MM.1S (cell line): Measurements from ENCODE around the gene CCIN.
"Not testable (repeated sequence)": the region's sequence is repeated elsewhere in the genome, so short reads cannot be mapped to it uniquely, and the experiment has no call there.

ENCODE experiments used
- DNase-seq: peaks from one replicate; pipeline ENCODE4 v3.0.0-alpha.2; 2015
- H2AFZ ChIP-seq: fragments of 300-600 bp; sonication (generic); 2 replicates; pipeline ENCODE4 v1.6.0; 2016; ENCODE audit warnings: antibody characterized with exemption, low read length
- H3F3A ChIP-seq: fragments of 300-600 bp; sonication (generic); 2 replicates; pipeline ENCODE4 v1.6.1; 2016; ENCODE audit warnings: mild to moderate bottlenecking, antibody characterized with exemption, low read length, moderate library complexity, mixed read lengths; ENCODE audit not compliant: insufficient read depth
- H3K27ac ChIP-seq: fragments of 300-600 bp; sonication (generic); 2 replicates; pipeline ENCODE4 v1.5.1; 2016; ENCODE audit warnings: mild to moderate bottlenecking, low read length
- H3K27me3 ChIP-seq: fragments of 300-600 bp; sonication (generic); replicated peaks from 2 replicates; pipeline ENCODE4 v1.6.0; 2016; ENCODE audit warnings: low read length; ENCODE audit not compliant: insufficient read depth
- H3K36me3 ChIP-seq: fragments of 300-600 bp; sonication (generic); replicated peaks from 2 replicates; pipeline ENCODE4 v1.6.1; 2016; ENCODE audit warnings: mild to moderate bottlenecking, low read length, mixed read lengths; ENCODE audit not compliant: insufficient read depth
- H3K4me1 ChIP-seq: fragments of 300-600 bp; sonication (generic); 2 replicates; pipeline ENCODE4 v1.6.1; 2016; ENCODE audit warnings: low read length, mixed read lengths
- H3K4me2 ChIP-seq: fragments of 300-600 bp; sonication (generic); 2 replicates; pipeline ENCODE4 v1.6.0; 2016; ENCODE audit warnings: low read depth, low read length
- H3K4me3 ChIP-seq: fragments of 300-600 bp; sonication (generic); 2 replicates; pipeline ENCODE4 v1.5.1; 2016; ENCODE audit warnings: low read length, mixed read lengths
- H3K79me2 ChIP-seq: fragments of 300-600 bp; sonication (generic); 2 replicates; pipeline ENCODE4 v1.6.1; 2016; ENCODE audit warnings: mixed run types, low read length, mixed read lengths
- H3K9ac ChIP-seq: fragments of 300-600 bp; sonication (generic); 2 replicates; pipeline ENCODE4 v1.6.1; 2016; ENCODE audit warnings: low read length, mixed read lengths
- H3K9me2 ChIP-seq: fragments of 300-600 bp; sonication (generic); replicated peaks from 2 replicates; pipeline ENCODE4 v1.6.1; 2016; ENCODE audit warnings: mild to moderate bottlenecking, low read length, mixed read lengths; ENCODE audit not compliant: insufficient read depth
- H3K9me3 ChIP-seq: fragments of 300-600 bp; sonication (generic); replicated peaks from 2 replicates; pipeline ENCODE4 v1.6.1; 2016; ENCODE audit warnings: mild to moderate bottlenecking, low read length, mixed read lengths; ENCODE audit not compliant: insufficient read depth
- H4K20me1 ChIP-seq: fragments of 300-600 bp; sonication (generic); 2 replicates; pipeline ENCODE4 v1.6.1; 2016; ENCODE audit warnings: mild to moderate bottlenecking, low read length, moderate library complexity, mixed read lengths; ENCODE audit not compliant: insufficient read depth
- CTCF ChIP-seq: fragments of 300-600 bp; sonication (generic); IDR thresholded peaks from 2 replicates; pipeline ENCODE4 v1.5.1; 2016; ENCODE audit warnings: antibody characterized with exemption, low read length, mixed read lengths
- EZH2 ChIP-seq: fragments of 300-600 bp; sonication (generic); optimal IDR thresholded peaks from 2 replicates; pipeline ENCODE3; 2017; ENCODE audit warnings: low read depth, mild to moderate bottlenecking, antibody characterized with exemption, low read length, mixed read lengths
- EZH2phosphoT487 ChIP-seq: fragments of 300-600 bp; sonication (generic); IDR thresholded peaks from 2 replicates; pipeline ENCODE4 v1.6.1; 2018; ENCODE audit warnings: antibody characterized with exemption, low read length

The CCIN gene

GRCh38 chr9:36174731-36175130, 5.5 kb downstream of the CCIN start:
- H3K4me3 ChIP-seq: no peak overlapping the region
- no peak overlapping the region for H3K4me2 ChIP-seq
- no peaks in the 10 kb centered on the region for H3K9me3 ChIP-seq
- no peaks in the 10 kb centered on the region for H3K9me2 ChIP-seq
- no peak overlapping the region for H3K9ac ChIP-seq
- no peaks in the 10 kb centered on the region for H4K20me1 ChIP-seq
- no peaks in the 10 kb centered on the region for H3K79me2 ChIP-seq
- H2AFZ ChIP-seq: no peak overlapping the region
- DNase-seq: no peak
- H3K36me3 ChIP-seq: no peaks in the 10 kb centered on the region
- H3K27me3 ChIP-seq: no peaks in the 10 kb centered on the region
- TF ChIP-seq EZH2 (no peak), EZH2phosphoT487 (no peak), CTCF (no peak)
- H3K4me1 ChIP-seq: no peaks in the 10 kb centered on the region
- H3F3A ChIP-seq: no peaks in the 10 kb centered on the region
- H3K27ac ChIP-seq: no peak overlapping the region

- H2AFZ ChIP-seq, H3K4me2 ChIP-seq, H3K27me3 ChIP-seq, H3K4me1 ChIP-seq, H3F3A ChIP-seq, DNase-seq, H3K4me3 ChIP-seq, H3K9me3 ChIP-seq, H3K9me2 ChIP-seq, H4K20me1 ChIP-seq, H3K36me3 ChIP-seq, H3K79me2 ChIP-seq, H3K9ac ChIP-seq, H3K27ac ChIP-seq: not testable (repeated sequence)
These were observed 6.0 kb downstream of the CCIN start for GRCh38 chr9:36175209-36175608.

GRCh38 chr9:36176496-36176895, 7.3 kb downstream of the CCIN start:
- DNase-seq, H3K4me2 ChIP-seq: not testable (repeated sequence)

GRCh38 chr9:36177571-36177970, 8.4 kb downstream of the CCIN start:
- no peaks in the 10 kb centered on the region for H3K27me3 ChIP-seq
- no peak overlapping the region for H3K27ac ChIP-seq
- no peak for DNase-seq
- no peak overlapping the region for H3K4me3 ChIP-seq
- H3K9me3 ChIP-seq: no peaks in the 10 kb centered on the region
- H3F3A ChIP-seq: no peaks in the 10 kb centered on the region
- H3K79me2 ChIP-seq: no peaks in the 10 kb centered on the region
- no peak overlapping the region for H2AFZ ChIP-seq
- TF ChIP-seq CTCF: no peak
- TF ChIP-seq EZH2: no peak
- TF ChIP-seq EZH2phosphoT487: no peak
- H3K9ac ChIP-seq: no peak overlapping the region
- no peaks in the 10 kb centered on the region for H3K4me1 ChIP-seq
- H3K9me2 ChIP-seq: no peaks in the 10 kb centered on the region
- H3K36me3 ChIP-seq: no peaks in the 10 kb centered on the region
- no peaks in the 10 kb centered on the region for H4K20me1 ChIP-seq
- H3K4me2 ChIP-seq: no peak overlapping the region

More at GRCh38 chr9:36176496-36176895, 7.3 kb downstream of the CCIN start:
- not testable (repeated sequence) for H3K36me3 ChIP-seq, H3K9me3 ChIP-seq, H3K9ac ChIP-seq, H4K20me1 ChIP-seq, H3K79me2 ChIP-seq, H3K27me3 ChIP-seq, H3K27ac ChIP-seq, H3K4me3 ChIP-seq, H2AFZ ChIP-seq, H3K9me2 ChIP-seq, H3K4me1 ChIP-seq, H3F3A ChIP-seq

GRCh38 chr9:36180243-36180642, 11.1 kb downstream of the CCIN start:
- H3K36me3 ChIP-seq: not testable (repeated sequence)

More at GRCh38 chr9:36180243-36180642, 11.1 kb downstream of the CCIN start:
- not testable (repeated sequence) for H3K27me3 ChIP-seq, H3F3A ChIP-seq, DNase-seq, H3K9ac ChIP-seq, H3K27ac ChIP-seq, H3K4me3 ChIP-seq, H3K79me2 ChIP-seq, H3K4me2 ChIP-seq, H3K4me1 ChIP-seq, H4K20me1 ChIP-seq, H3K9me2 ChIP-seq, H3K9me3 ChIP-seq, H2AFZ ChIP-seq
